H9 (cell line): ENCODE data around the gene SMAP1. TPM values are rescaled to one million over a fixed set of nuclear protein-coding genes. Genes with fewer than 3 reads are reported as not detected.

ENCODE experiments used
- DNase-seq: peaks from one replicate; pipeline ENCODE4 v3.0.0-alpha.2; 2017
- H2AFZ ChIP-seq: one replicate; pipeline ENCODE4 v1.6.1; 2013; ENCODE audit warnings: mild to moderate bottlenecking, low read length, control low read depth, moderate library complexity
- H2AK5ac ChIP-seq: 2 replicates; pipeline ENCODE4 v1.6.1; 2013; ENCODE audit warnings: low read length, control low read depth, mixed read lengths; ENCODE audit not compliant: insufficient read length
- H2BK120ac ChIP-seq: one replicate; pipeline ENCODE4 v1.6.1; 2013; ENCODE audit warnings: low read depth, mild to moderate bottlenecking, low read length, control low read depth, inconsistent platforms; ENCODE audit not compliant: poor library complexity, severe bottlenecking
- H2BK12ac ChIP-seq: 2 replicates; pipeline ENCODE4 v1.6.1; 2013; ENCODE audit warnings: low read length, control low read depth, mixed read lengths, low read depth; ENCODE audit not compliant: insufficient read length
- H2BK15ac ChIP-seq: 2 replicates; pipeline ENCODE4 v1.6.1; 2013; ENCODE audit warnings: low read depth, low read length, control low read depth
- H2BK20ac ChIP-seq: one replicate; pipeline ENCODE4 v1.6.1; 2013; ENCODE audit warnings: low read depth, mild to moderate bottlenecking, low read length, control low read depth, inconsistent platforms; ENCODE audit not compliant: poor library complexity, severe bottlenecking
- H2BK5ac ChIP-seq: 2 replicates; pipeline ENCODE4 v1.6.1; 2013; ENCODE audit warnings: low read length, control low read depth, mixed read lengths; ENCODE audit not compliant: insufficient read length
- H3K14ac ChIP-seq: 2 replicates; pipeline ENCODE4 v1.6.1; 2013; ENCODE audit warnings: low read length, control low read depth; ENCODE audit not compliant: insufficient read depth
- H3K18ac ChIP-seq: 2 replicates; pipeline ENCODE4 v1.6.1; 2013; ENCODE audit warnings: low read depth, mild to moderate bottlenecking, mixed read lengths, low read length, control low read depth; ENCODE audit not compliant: insufficient read length
- H3K23ac ChIP-seq: 2 replicates; pipeline ENCODE4 v1.6.1; 2013; ENCODE audit warnings: low read length, control low read depth, mixed read lengths, low read depth; ENCODE audit not compliant: insufficient read length
- H3K23me2 ChIP-seq: 2 replicates; pipeline ENCODE4 v1.6.1; 2013; ENCODE audit warnings: low read depth, mild to moderate bottlenecking, mixed read lengths, low read length, control low read depth; ENCODE audit not compliant: insufficient read length, poor library complexity, severe bottlenecking
- H3K27ac ChIP-seq: 2 replicates; pipeline ENCODE4 v1.5.1; 2013; ENCODE audit warnings: low read length, control low read depth, mixed read lengths, low read depth; ENCODE audit not compliant: insufficient read length
- H3K27me3 ChIP-seq: 2 replicates; pipeline ENCODE4 v1.6.1; 2013; ENCODE audit warnings: low read length, control low read depth, inconsistent platforms; ENCODE audit not compliant: insufficient read depth
- H3K4ac ChIP-seq: 2 replicates; pipeline ENCODE4 v1.6.1; 2013; ENCODE audit warnings: low read depth, mild to moderate bottlenecking, control low read depth, inconsistent platforms, low read length, moderate library complexity
- H3K4me1 ChIP-seq: 2 replicates; pipeline ENCODE4 v1.6.1; 2013; ENCODE audit warnings: low read length, control low read depth, inconsistent platforms; ENCODE audit not compliant: insufficient read depth
- H3K4me2 ChIP-seq: 2 replicates; pipeline ENCODE4 v1.6.1; 2013; ENCODE audit warnings: low read length, control low read depth, mixed read lengths; ENCODE audit not compliant: insufficient read length, insufficient read depth
- H3K56ac ChIP-seq: 2 replicates; pipeline ENCODE4 v1.6.1; 2013; ENCODE audit warnings: low read depth, mild to moderate bottlenecking, mixed read lengths, low read length, control low read depth; ENCODE audit not compliant: insufficient read length
- H3K79me1 ChIP-seq: 2 replicates; pipeline ENCODE4 v1.6.1; 2013; ENCODE audit warnings: low read depth, mild to moderate bottlenecking, moderate library complexity, low read length, control low read depth, inconsistent platforms; ENCODE audit not compliant: insufficient read depth, poor library complexity, severe bottlenecking
- H3K79me2 ChIP-seq: 2 replicates; pipeline ENCODE4 v1.6.1; 2013; ENCODE audit warnings: low read length, control low read depth, inconsistent platforms; ENCODE audit not compliant: insufficient read depth
- H3K9ac ChIP-seq: 2 replicates; pipeline ENCODE4 v1.6.1; 2013; ENCODE audit warnings: low read length, control low read depth, mixed read lengths; ENCODE audit not compliant: insufficient read length; ENCODE audit errors: extremely low read depth
- H3K9me3 ChIP-seq: one replicate; pipeline ENCODE4 v1.6.1; 2013; ENCODE audit warnings: low read depth, low read length, inconsistent platforms; ENCODE audit not compliant: control insufficient read depth
- H3T11ph ChIP-seq: one replicate; pipeline ENCODE4 v1.6.1; 2013; ENCODE audit warnings: mild to moderate bottlenecking, low read length, control low read depth, inconsistent platforms
- H4K20me1 ChIP-seq: one replicate; pipeline ENCODE4 v1.6.1; 2013; ENCODE audit not compliant: control insufficient read depth, insufficient read length, insufficient read depth
- H4K5ac ChIP-seq: 2 replicates; pipeline ENCODE4 v1.6.1; 2013; ENCODE audit warnings: low read depth, mild to moderate bottlenecking, mixed read lengths, low read length, control low read depth; ENCODE audit not compliant: insufficient read length
- H4K8ac ChIP-seq: replicated peaks from 2 replicates; pipeline ENCODE4 v1.6.1; 2013; ENCODE audit warnings: low read length, control low read depth, mixed read lengths, low read depth; ENCODE audit not compliant: insufficient read length
- H4K91ac ChIP-seq: 2 replicates; pipeline ENCODE4 v1.6.1; 2013; ENCODE audit warnings: low read depth, mild to moderate bottlenecking, moderate library complexity, mixed read lengths, low read length, control low read depth; ENCODE audit not compliant: insufficient read length
- H3K27ac Mint-ChIP-seq, 3 experiments: 2 replicates in 2 of 3; 3 replicates in 1 of 3; pipeline ENCODE4 v1.8.0; 2020 to 2021; ENCODE audit warnings: mixed read lengths in 3 of 3, mild to moderate bottlenecking in 1 of 3, moderate library complexity in 1 of 3
- H3K27me3 Mint-ChIP-seq: 2 replicates; pipeline ENCODE4 v1.8.0; 2021; ENCODE audit warnings: low read depth, mild to moderate bottlenecking, moderate library complexity, mixed read lengths
- H3K36me3 Mint-ChIP-seq, 3 experiments: 2 replicates in 2 of 3; 3 replicates in 1 of 3; pipeline ENCODE4 v1.8.0; 2020 to 2021; ENCODE audit warnings: low read depth in 3 of 3, mixed read lengths in 3 of 3; ENCODE audit not compliant: insufficient read depth in 1 of 3
- H3K4me1 Mint-ChIP-seq, 2 experiments: 2 replicates each; pipeline ENCODE4 v1.8.0; 2020; ENCODE audit warnings: mixed read lengths in 2 of 2
- H3K4me3 Mint-ChIP-seq, 2 experiments: 2 replicates in 1 of 2; 3 replicates in 1 of 2; pipeline ENCODE4 v1.8.0; 2020 to 2021; ENCODE audit warnings: mild to moderate bottlenecking in 2 of 2, mixed read lengths in 2 of 2, moderate library complexity in 1 of 2
- H3K9me3 Mint-ChIP-seq, 2 experiments: 2 replicates in 1 of 2; 3 replicates in 1 of 2; pipeline ENCODE4 v1.8.0; 2020; ENCODE audit warnings: mild to moderate bottlenecking in 2 of 2, mixed read lengths in 2 of 2, moderate library complexity in 1 of 2
- WGBS: extraction: QIAGEN DNeasy Blood & Tissue Kit; methylation state at CpG from one replicate; pipeline ENCODE4 v1.1.7; 2013; ENCODE audit warnings: missing lambda C conversion rate, low lambda C conversion rate, mixed read lengths; ENCODE audit not compliant: insufficient read length; ENCODE audit errors: extremely low coverage; 5-methylcytosine and 5-hydroxymethylcytosine counted together
- total RNA-seq: library from RNA; stranded (reverse); gene quantifications from 2 replicates; pipeline ENCODE4 v1.2.1, GENCODE V29; 2021
- TF ChIP-seq, protein P1 (sequence below): fragments of 200-600 bp; sonication (generic); conservative IDR thresholded peaks from 3 replicates; pipeline ENCODE4 v1.8.0; 2021; ENCODE audit warnings: antibody characterized with exemption, mild to moderate bottlenecking

The SMAP1 gene
- total RNA-seq, 1 experiment from 2014 or later, result 29.3 TPM

DNA sequence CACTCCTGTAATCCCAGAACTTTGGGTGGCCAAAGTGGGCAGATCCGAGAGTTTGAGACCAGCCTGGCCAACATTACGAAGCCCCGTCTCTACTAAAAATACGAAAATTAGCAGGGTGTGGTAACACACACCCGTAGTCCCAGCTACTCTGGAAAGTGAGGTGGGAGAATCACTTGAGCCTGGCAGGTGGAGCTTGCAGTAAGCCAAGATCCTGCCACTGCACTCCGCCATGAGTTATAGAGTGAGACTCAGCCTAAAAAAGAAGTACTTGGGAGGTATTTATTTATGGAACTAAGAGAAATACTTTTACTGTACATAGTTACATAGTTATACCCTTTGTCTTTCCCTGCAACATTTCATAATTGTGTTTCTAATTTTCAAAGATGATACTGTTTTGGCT, 67.8 kb downstream of the SMAP1 start:
- H3K23me2 ChIP-seq, result no peaks in the 10 kb centered on the region
- no peak overlapping the region for H2BK15ac ChIP-seq
- Mint-ChIP-seq H3K4me3 (no peak overlapping the region), H3K27me3 (no peaks in the 10 kb centered on the region), H3K9me3 (peaks cover 3 to 5% of the 10 kb centered on the region in 2 experiments; a peak in 4 of 5 replicates), H3K36me3 (peaks cover 12 to 17% (median 14%) of the 10 kb centered on the region in 3 experiments), H3K4me1 (no peaks in the 10 kb centered on the region; a peak in 1 of 4 replicates), H3K27ac (no peak overlapping the region)
- no peak overlapping the region for H3T11ph ChIP-seq
- H3K4me2 ChIP-seq, result no peak overlapping the region
- H3K14ac ChIP-seq, result no peak overlapping the region
- H3K56ac ChIP-seq, result no peak overlapping the region
- no peak overlapping the region for H3K27ac ChIP-seq
- no peak overlapping the region for H2BK5ac ChIP-seq
- no peak overlapping the region for H2AK5ac ChIP-seq
- no peak overlapping the region for H2AFZ ChIP-seq
- DNase-seq, result no peak
- H4K20me1 ChIP-seq, result no peaks in the 10 kb centered on the region
- H3K79me2 ChIP-seq, result no peaks in the 10 kb centered on the region; the same call in 1 of the 2 replicates
- no peak overlapping the region for H4K91ac ChIP-seq
- H3K27me3 ChIP-seq, result no peaks in the 10 kb centered on the region
- H3K79me1 ChIP-seq, result peaks cover 2% of the 10 kb centered on the region
- no peak overlapping the region for H3K4ac ChIP-seq
- no peak overlapping the region for H3K23ac ChIP-seq
- no peak overlapping the region for H3K18ac ChIP-seq
- H2BK12ac ChIP-seq, result no peak overlapping the region
- H3K4me1 ChIP-seq, result no peaks in the 10 kb centered on the region
- H4K8ac ChIP-seq, result no peak overlapping the region
- TF ChIP-seq, protein P1, sequence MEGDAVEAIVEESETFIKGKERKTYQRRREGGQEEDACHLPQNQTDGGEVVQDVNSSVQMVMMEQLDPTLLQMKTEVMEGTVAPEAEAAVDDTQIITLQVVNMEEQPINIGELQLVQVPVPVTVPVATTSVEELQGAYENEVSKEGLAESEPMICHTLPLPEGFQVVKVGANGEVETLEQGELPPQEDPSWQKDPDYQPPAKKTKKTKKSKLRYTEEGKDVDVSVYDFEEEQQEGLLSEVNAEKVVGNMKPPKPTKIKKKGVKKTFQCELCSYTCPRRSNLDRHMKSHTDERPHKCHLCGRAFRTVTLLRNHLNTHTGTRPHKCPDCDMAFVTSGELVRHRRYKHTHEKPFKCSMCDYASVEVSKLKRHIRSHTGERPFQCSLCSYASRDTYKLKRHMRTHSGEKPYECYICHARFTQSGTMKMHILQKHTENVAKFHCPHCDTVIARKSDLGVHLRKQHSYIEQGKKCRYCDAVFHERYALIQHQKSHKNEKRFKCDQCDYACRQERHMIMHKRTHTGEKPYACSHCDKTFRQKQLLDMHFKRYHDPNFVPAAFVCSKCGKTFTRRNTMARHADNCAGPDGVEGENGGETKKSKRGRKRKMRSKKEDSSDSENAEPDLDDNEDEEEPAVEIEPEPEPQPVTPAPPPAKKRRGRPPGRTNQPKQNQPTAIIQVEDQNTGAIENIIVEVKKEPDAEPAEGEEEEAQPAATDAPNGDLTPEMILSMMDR, result no peak
- no peak overlapping the region for H2BK120ac ChIP-seq
- H2BK20ac ChIP-seq, result no peak overlapping the region
- no peak overlapping the region for H4K5ac ChIP-seq
- no CpG with 5 or more reads among the region's 6 CpGs for WGBS
- H3K9ac ChIP-seq, result no peak overlapping the region
- H3K9me3 ChIP-seq, result no peaks in the 10 kb centered on the region
